Middle frontal gyrus (tissue), 1 donor: ENCODE data around the gene TIMM44.
"Not testable (repeated sequence)": the region's sequence is repeated elsewhere in the genome, so short reads cannot be mapped to it uniquely, and the experiment has no call there.

ENCODE experiments used
- DNase-seq: peaks from one replicate; pipeline ENCODE4 v3.0.0-alpha.2; 2015; ENCODE audit warnings: low spot score; ENCODE audit errors: extremely low spot score

Gene TIMM44

GRCh38 chr19:7953060-7953459 lies 9.6 kb upstream of the TIMM44 start:
- no peak for DNase-seq

- DNase-seq: no peak
Observed at GRCh38 chr19:7947939-7948338, 4.5 kb upstream of the TIMM44 start.

GRCh38 chr19:7944177-7944761 lies 803 bp upstream of the TIMM44 start:
- DNase-seq: peak; percentile 88

DNA sequence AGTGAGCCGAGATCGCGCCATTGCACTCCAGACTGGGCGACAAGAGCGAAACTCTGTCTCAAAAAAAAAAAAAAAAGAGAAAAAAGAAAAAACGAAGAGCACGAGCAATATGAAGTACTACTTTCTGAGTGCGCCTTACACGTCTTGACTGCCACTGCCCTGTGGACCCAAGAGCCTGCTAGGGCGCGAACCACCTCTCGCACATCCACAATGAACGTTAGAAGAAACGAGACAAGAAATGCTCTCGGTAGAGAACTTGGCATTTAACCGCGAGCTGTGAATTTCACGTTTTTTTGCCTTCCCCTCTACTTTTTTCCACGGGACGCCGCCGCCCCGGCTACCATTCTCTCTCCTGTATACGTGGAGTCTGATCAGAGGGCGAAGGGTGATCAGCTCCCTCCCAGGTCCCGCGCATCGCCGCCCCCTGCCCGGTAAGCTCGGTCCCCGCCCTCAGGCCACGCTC lies 454 bp downstream of the TIMM44 start:
- no peak for DNase-seq

DNA sequence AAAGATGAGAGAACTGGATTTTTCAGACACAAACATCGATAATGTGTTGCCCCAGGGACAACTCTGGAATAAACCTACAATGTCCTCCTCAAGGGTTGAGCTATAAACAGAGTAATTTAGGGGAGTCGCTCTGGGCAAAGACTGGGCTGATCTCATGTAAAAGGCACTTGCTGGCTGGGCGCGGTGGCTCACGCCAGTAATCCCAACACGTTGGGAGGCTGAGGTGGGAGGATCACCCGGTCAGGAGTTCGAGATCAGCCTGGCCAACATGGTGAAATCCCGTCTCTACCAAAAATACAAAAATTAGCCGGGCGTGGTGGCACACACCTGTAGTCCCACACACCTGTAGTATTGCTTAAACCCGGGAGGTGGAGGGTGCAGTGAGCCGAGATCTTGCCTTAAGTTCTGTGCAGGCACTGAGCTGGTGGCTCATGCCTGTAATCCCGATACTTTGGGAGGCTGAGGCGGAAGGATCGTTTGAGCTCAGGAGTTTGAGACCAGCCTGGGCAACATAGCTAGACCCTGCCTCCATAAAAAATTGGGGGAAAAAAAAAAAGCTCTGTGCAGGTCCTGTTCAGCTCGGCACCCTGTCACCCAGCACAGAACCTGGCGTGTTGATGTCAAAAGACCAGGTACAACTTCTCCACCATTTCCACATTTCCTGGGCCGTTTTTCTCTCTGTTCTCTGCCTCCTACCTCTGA lies 1.4 kb downstream of the TIMM44 start:
- DNase-seq: no peak

DNA sequence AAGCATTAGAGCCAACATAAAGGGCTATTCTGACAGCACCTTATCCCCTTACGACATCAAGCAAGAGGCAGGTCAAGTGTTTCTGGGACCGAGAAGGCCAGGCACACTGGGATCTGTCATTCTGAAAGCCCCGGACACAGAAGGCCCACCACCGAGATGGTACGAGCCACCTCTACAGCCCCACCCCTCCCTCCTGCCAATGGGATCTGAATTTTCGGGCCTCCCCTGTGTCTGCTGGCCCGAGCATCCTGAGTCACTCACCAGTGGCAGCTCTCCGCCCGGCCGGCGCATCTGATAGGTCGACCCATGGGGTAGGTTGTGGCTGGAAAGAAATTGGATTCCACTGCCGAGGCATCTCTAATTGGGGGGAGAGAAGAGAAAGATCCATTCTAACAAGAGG lies 2.6 kb downstream of the TIMM44 start:
- no peak for DNase-seq

GRCh38 chr19:7934766-7935165 lies 8.7 kb downstream of the TIMM44 start:
- DNase-seq: no peak

DNA sequence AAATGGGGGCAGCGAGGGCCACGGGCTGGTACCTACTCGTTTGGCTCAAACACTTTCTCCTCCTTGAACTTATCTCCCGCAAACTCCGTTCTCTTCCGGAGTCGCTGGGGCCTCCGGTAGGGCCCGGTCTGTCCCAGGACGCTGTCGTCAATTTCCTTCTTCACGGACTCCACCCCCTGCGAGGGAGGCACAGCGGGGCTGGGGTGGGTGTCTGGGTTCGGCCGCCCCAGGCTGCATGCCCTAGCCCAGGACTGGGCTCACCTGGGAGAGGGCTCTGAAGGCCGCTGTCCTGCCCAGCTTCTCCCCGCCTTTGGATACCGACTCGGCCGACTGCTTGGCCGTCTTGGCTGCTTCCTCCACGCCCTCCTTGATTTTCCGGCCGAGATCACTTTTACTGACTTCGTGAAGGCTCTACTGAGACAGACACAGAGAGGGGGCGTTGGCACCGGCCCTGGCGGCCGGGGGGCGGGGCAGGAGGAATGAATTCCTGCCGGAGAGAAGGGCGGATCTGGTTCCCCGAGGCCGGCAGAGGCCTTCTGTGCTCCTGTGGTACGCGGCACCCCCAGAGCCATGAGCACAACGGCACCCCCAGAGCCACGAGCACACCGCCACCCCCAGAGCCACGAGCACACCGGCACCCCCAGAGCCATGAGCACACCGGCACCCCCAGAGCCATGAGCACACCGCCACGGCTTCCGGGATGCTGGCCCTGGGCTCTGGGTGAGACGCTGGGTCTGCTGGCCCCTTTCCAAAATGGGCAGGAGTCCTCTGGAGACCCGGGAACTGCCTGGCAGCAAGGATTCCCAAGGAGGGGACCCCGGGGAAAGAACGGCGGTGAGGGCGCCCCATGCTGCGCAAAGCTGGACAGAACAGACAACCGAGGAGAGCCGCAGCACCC lies 9.4 kb downstream of the TIMM44 start:
- DNase-seq: no peak

GRCh38 chr19:7933411-7933810 lies 10.1 kb downstream of the TIMM44 start:
- no peak for DNase-seq

DNA sequence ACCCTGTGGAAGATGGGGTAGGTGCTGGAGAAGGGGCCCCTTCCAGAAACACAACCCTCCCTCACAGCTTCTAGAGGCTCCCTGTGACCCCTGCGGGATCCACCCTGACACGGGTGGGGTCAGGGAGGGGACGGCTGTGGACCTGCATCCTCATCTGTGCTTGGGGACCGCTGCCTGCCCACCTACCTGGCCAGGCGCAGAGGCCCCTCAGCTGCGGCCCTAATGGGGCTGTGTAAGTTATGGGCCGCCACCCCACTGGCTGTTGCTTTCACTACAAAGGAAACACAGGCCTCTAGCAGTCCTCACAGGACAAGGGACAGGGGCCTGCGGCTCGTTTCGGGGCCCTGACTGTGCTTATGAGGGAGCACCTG lies 10.6 kb downstream of the TIMM44 start:
- no peak for DNase-seq

GRCh38 chr19:7932276-7932929 lies 11.1 kb downstream of the TIMM44 start:
- no peak for DNase-seq

DNA sequence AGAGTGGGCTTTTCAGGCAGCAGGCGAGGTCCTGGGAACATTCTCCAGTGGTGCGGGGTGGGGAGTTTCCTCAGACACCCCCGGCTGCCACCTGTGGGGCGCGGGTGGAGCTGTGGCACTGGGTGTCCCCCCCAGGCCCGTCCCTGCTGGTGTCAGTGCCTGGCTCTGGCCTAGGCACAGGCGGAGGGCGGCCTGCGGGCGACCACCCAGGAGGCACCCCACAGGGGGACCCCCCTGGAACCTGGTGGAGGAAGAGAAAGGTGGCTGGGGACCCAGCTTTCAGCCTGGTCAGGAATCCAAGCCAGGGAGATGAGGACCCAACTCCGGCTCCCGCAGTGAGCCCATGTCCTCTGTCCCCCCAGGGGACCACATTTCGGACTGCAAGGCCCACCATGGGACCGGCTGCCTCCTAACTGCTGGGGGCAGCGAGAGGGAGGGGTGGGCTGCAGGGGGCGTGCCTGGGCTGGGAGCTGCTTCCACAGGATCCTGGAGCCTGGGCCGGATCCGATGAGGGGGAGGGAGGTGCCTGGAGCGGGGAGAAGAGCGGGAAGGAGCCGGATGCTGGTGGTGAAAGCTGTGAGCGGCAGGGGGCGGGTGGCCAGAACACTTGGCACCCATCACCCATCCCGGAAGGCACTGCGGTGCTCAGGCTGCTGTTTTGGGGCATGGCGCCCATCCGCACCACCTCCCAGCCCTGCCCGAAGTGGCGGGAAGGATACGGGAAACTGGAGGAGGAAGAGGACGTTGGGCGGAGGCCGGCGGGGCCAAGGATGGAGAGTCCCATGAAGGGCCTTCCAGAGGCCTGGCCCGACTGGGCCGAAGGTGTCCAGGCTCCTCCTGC lies 12.0 kb downstream of the TIMM44 start:
- DNase-seq: no peak

DNA sequence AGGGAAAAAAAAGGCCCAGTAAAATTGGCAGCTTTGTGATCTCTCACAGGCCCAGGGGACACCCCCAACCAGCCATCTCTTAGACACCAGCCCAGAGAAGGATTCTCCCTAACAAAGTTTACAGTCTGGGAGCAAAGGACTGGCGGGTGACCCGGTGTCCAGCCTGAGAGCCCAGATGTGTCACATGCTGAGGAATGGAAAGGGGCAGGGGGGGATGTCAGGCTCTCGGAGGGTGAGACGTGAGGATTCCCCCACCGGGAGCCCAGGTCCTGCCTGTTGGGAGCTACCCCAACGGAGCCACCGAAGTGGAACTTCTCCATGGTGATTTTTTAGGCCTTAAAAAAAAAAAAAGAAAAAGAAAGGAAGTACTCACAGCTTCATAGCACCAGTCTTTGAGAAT lies 12.7 kb downstream of the TIMM44 start:
- no peak for DNase-seq

DNA sequence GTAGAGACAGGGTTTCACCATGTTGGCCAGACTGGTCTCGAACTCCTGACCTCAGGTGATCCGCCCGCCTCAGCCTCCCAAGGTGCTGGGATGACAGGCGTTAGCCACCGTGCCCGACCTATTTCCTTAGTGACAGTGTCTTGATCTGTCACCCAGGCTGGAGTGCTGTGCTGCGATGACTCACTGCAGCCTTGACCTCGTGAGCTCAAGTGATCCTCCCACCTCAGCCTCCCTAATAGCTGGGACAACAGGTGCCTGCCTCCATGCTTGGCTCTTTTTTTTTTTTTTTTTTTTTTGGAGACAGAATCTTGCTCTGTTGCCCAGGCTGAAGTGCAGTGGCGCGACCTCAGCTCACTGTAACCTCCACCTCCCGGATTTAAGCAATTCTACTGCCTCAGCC lies 13.4 kb downstream of the TIMM44 start:
- DNase-seq: not testable (repeated sequence)

DNA sequence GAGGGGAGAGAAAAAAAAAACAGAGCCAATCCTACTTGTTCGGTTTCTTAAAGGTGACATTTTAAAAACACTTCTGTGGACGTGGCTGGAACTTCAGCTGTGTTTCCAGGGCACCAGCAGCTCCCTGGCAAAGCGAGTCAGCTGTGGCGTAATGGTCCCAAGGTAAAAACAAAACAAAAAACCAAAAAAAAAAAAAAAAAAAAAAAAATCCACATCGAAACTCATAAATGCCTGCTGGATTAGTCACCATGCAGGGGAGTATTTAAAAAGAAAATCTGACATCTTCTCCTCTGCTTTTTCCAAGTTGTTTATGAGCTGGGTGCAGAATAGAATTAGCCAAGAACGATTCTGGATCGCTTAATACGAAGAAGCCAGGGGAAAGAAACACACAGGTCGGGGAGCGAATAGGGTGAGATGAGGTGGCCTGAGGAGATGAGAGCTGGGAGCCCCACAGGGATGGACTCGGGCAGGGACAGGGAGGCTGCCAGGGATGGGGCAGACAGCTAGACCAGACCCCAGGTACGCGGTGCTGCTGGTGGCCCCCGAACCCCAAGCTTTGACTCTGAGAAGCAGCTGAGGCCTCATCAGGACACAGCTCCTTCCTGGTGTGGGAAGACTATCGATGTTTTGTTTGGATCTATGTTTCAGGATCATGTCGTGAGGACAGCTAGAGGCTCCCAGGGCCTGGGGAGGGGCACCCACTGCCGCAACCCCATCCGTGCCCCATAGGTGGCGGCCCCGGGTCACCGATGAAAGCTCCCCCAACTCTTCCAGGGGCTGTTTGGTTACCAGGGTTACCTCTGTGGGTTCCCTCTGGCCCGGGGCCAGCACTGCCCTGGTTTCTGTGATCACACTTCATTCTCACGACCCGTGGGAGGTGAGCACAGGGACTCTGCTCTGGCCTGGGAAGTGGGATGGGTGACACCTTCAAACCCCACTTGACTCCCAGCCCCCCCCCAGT lies 14.4 kb downstream of the TIMM44 start:
- DNase-seq: no peak

DNA sequence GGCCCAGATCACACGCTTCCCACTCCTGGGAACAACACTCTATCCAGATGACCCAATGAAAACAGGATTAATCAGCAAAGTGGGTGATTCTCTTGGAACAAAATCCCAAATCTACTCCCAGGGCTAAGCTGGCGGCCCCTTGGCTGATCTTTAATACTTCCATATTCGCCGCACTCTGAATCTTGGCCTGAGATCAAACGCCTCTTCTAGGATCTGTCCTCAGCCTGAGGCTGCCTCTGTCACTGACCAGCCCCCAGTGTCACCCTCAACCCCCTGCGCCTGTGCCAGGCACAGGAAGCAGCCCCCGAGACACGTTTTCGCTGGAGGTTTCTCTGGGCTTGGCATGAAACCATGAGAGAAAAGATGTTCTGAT lies 15.1 kb downstream of the TIMM44 start:
- DNase-seq: no peak

DNA sequence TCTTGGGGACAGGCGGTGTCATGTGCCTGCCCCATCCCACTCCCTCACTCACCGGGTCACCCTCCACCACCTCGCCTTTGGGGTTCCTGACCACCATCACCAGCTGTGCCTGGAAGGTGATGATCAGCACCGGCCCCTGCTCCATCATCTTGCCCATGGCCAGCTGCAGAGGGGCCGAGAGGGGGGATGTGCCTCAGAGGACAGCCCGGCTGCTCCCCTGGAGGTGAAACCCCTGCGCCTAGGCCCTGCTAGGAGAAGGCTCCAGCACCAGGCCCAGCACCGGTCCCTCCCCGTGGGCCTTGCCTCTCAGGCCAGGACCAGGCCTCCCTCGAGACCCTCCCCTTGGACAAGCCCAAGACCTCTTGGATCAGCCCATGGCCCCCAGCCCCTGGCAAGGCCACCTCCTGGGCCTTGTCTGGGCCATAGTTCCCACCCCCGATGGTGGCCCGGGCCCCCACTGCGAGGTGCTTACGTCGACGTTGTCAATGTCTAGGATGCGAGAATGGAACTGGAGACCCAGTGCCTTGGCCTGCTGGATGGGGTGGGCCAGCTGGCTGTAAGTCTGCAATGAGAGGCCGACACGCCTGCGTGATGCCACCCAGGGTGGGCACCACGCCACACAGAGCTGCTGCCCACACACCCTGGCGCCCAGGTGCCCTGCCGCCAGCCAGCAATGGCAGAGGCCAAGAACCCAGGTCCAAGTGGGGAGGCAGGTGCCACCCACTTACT lies 15.7 kb downstream of the TIMM44 start:
- DNase-seq: no peak

DNA sequence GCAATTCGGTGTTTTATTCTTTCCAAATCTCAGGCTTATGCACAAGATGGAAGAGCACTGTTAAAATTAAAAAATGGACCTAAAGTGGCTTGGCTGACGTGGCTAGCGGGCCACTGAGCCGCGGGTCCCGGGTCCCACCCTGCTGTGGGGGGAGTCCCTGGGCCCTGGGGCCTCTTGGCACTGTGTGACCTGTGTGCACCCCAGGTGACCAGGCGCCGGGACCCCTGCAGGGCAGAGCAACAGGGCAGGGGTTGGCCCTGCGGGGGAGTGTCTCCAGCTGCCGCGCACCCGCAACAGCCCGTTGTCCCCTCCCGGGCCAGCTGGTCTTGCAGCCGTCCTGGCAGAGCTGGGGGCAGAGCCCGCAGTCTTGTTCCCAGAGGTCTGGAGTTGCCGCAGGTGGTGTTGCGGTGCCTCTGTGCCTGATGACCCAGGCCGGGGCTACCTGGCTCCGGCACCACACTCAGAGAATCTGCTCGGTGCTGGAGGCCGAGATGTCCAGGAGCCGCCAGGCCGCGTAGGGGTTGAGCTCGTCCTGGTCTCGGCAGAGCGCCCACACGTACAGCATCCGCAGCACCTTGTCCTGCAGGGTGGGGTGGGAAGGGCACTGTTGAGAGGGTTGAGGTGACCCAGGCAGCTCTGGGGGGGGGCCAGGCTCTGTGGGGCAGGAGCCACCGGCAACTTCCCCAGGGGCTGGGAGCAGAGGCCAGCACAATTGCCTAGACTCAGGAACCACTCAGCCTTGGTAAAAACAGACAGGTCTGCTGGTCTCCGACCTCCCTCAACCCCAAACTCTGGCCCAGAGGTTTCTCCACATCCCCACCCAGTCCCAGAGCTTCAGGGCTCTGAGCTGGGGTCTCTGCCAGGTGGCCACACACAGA lies 16.5 kb downstream of the TIMM44 start:
- DNase-seq: no peak
